VCaP (cell line): ENCODE measurements around the gene LUC7L2.
"Not testable (repeated sequence)": the region's sequence is repeated elsewhere in the genome, so short reads cannot be mapped to it uniquely, and the experiment has no call there.

Experiments used
- H3K27ac ChIP-seq: fragments of 450-650 bp; 2 replicates; pipeline ENCODE4 v1.5.1; 2017
- CTCF ChIP-seq: fragments of 450-650 bp; conservative IDR thresholded peaks from 2 replicates; pipeline ENCODE4 v1.5.1; 2017; ENCODE audit warnings: mild to moderate bottlenecking, moderate library complexity

Gene LUC7L2

GRCh38 chr7:139424004-139424403, 64.3 kb downstream of the LUC7L2 start:
- no peak for TF ChIP-seq CTCF
- H3K27ac ChIP-seq: no peak overlapping the region

- not testable (repeated sequence) for H3K27ac ChIP-seq
These were observed 66.0 kb downstream of the LUC7L2 start for GRCh38 chr7:139425701-139426100.

- TF ChIP-seq CTCF: no peak
- no peak overlapping the region for H3K27ac ChIP-seq
These were observed 66.7 kb downstream of the LUC7L2 start for GRCh38 chr7:139426258-139427028.

- no peak overlapping the region for H3K27ac ChIP-seq
- no peak for TF ChIP-seq CTCF
These were observed 67.3 kb downstream of the LUC7L2 start for GRCh38 chr7:139427029-139427420.

- TF ChIP-seq CTCF: no peak
- no peak overlapping the region for H3K27ac ChIP-seq
These were observed 68.1 kb downstream of the LUC7L2 start for GRCh38 chr7:139427788-139428187.

GRCh38 chr7:139429735-139430134, 70.0 kb downstream of the LUC7L2 start:
- peak overlapping the region; percentile 93 for H3K27ac ChIP-seq

- peak overlapping the region; percentile 93 for H3K27ac ChIP-seq
- no peak for TF ChIP-seq CTCF
These were observed 70.7 kb downstream of the LUC7L2 start for GRCh38 chr7:139430443-139430842.

GRCh38 chr7:139431010-139431409, 71.3 kb downstream of the LUC7L2 start:
- H3K27ac ChIP-seq: peak overlapping the region; percentile 93
- TF ChIP-seq CTCF: no peak
